ENCODE results near the gene HMOX1. TPM values are rescaled to one million over a fixed set of nuclear protein-coding genes. Genes with fewer than 3 reads are reported as not detected.

HMOX1 gene
- total and polyA plus RNA-seq, 2 of the 13 experiments (the other 11 are each of a cell fraction or from before 2014, with no cell fraction given), result 53.6 to 67.4 TPM

GRCh38 chr22:35431483-35432227 is 50.8 kb downstream of the HMOX1 start (continued):
- TF ChIP-seq, protein P1, sequence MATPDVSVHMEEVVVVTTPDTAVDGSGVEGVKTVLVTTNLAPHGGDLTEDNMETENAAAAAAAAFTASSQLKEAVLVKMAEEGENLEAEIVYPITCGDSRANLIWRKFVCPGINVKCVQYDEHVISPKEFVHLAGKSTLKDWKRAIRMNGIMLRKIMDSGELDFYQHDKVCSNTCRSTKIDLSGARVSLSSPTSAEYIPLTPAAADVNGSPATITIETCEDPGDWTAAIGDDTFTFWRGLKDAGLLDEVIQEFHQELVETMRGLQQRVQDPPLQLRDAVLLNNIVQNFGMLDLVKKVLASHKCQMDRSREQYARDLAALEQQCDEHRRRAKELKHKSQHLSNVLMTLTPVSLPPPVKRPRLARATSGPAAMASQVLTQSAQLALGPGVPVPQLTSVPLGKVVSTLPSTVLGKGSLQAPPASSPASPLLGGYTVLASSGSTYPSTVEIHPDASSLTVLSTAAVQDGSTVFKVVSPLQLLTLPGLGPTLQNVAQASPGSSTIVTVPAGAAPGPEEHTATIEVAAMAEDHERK (CRISPR knock-in tag; IDR thresholded peaks at IDR 0.05; ENCODE audit: low read depth), result no peak
- TF ChIP-seq IKZF5 (CRISPR knock-in tag; IDR thresholded peaks at IDR 0.05), result no peak
- TF ChIP-seq, protein P2, sequence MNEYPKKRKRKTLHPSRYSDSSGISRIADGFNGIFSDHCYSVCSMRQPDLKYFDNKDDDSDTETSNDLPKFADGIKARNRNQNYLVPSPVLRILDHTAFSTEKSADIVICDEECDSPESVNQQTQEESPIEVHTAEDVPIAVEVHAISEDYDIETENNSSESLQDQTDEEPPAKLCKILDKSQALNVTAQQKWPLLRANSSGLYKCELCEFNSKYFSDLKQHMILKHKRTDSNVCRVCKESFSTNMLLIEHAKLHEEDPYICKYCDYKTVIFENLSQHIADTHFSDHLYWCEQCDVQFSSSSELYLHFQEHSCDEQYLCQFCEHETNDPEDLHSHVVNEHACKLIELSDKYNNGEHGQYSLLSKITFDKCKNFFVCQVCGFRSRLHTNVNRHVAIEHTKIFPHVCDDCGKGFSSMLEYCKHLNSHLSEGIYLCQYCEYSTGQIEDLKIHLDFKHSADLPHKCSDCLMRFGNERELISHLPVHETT (CRISPR knock-in tag; conservative IDR thresholded peaks at IDR 0.05), result no peak
- no peak for TF ChIP-seq SNAPC2 (CRISPR knock-in tag; IDR thresholded peaks at IDR 0.05)
- TF ChIP-seq E2F2 (CRISPR knock-in tag; IDR thresholded peaks at IDR 0.05; ENCODE audit: borderline replicate concordance), result no peak
- no peak for TF ChIP-seq ZNF883 (CRISPR knock-in tag; IDR thresholded peaks at IDR 0.05; ENCODE audit: not compliant biosample characterization)
- TF ChIP-seq TSC22D2 (CRISPR knock-in tag; IDR thresholded peaks at IDR 0.05; ENCODE audit: borderline replicate concordance), result no peak
